HG03064 (cell line): ENCODE results near the gene MGST3.
A peak's percentile ranks its signal among the peaks of the same experiment; 100 is the strongest.
"Not testable (repeated sequence)": the region's sequence is repeated elsewhere in the genome, so short reads cannot be mapped to it uniquely, and the experiment has no call there.

Experiments
- ATAC-seq: cut with Tn5 transposase; IDR thresholded peaks from one replicate; pipeline ENCODE4 v1.9.1; 2021; ENCODE audit warnings: low read depth; ENCODE audit not compliant: unreplicated experiment

The MGST3 gene

DNA sequence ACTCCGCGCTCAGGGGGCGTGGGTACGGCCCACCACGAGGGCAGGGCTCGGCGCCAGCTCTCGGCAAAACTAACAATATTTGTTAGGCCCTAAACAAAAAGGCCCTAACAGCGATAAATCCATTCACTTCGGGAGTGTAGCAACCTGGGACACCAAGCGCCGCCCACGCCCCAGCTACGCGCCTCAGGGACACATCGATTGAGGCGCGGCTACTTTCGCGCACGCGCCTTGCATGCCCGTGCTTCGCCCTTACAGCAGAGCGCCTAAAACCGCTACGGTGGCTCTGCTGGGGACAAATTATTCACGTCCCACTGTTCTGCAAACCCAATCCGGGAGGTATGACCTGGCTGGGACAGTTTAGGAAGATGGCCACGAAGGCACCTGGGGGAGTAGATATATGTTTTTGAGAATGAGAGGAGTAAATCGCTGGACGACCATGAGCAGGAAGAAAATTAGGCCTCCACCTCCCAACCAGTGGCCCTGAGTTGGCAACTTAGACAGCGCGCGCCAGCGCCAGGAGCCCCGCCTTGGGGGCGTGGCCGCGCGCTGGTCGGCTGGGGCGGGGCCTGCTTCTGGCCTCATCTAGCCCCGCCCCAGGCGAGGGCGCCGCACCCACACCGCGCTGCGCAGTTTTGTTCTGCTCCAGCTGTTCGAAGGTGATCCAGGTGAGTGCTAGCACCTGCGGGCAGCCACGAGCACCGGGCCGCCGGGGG is at the start of gene MGST3:
Gene MGST3, plus strand, starts transcription at position 606 of the 713 bp plus-strand sequence. CDS start 18,614 bp downstream, outside the sequence.
- peak; percentile 78 for ATAC-seq

DNA sequence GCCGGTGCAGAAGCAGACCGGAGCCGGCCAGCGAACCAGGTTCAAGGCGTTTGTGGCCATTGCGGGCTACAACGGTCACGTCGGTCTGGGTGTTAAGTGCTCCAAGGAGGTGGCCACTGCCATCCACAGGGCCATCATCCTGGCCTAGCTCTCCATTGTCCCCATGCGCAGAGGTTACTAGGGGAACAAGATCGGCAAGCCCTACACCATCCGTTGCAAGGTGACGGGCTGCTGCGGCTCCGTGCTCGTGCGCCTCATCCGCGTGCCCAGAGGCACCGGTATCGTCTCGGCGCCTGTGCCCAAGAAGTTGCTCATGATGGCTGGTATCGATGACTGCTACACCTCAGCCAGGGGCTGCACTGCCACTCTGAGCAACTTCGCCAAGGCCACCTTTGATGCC is 49.1 kb upstream of the MGST3 start:
- ATAC-seq, result no peak

DNA sequence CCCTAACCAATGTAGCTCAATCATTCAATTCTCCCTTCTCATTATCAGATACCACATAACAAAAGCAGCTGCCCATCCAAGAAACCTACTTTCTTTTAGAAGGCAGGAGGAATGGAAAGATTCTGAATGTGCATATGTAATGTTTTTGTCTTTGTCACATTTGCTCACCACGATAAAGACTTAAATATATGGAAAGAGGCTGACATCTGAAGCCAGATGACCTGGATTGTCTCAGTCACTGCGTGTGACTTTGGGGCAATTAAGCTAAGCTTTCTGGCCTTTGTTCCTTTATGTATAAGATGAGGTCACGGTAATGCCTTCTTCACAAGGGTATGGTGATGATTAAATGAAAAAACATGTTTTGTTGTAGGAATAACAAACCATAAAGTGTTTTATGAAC is 44.6 kb upstream of the MGST3 start:
- no peak for ATAC-seq

DNA sequence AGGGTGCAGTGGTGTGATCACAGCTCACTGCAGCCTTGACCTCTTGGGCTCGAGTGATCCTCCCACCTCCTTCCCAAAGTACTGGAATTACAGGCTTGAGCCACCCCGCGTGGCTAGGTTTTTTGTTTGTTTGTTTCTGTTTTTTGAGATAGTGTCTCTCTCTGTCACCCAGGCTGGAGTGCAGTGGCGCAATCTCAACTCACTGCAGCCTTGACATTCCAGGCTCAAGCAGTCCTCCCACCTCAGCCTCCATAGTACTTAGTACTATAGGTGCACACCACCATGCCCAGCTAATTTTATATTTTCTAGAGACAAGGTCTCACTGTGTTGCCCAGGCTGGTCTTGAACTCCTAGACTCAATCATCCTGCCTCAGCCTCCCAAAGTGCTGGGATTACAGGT is 39.6 kb upstream of the MGST3 start:
- not testable (repeated sequence) for ATAC-seq

DNA sequence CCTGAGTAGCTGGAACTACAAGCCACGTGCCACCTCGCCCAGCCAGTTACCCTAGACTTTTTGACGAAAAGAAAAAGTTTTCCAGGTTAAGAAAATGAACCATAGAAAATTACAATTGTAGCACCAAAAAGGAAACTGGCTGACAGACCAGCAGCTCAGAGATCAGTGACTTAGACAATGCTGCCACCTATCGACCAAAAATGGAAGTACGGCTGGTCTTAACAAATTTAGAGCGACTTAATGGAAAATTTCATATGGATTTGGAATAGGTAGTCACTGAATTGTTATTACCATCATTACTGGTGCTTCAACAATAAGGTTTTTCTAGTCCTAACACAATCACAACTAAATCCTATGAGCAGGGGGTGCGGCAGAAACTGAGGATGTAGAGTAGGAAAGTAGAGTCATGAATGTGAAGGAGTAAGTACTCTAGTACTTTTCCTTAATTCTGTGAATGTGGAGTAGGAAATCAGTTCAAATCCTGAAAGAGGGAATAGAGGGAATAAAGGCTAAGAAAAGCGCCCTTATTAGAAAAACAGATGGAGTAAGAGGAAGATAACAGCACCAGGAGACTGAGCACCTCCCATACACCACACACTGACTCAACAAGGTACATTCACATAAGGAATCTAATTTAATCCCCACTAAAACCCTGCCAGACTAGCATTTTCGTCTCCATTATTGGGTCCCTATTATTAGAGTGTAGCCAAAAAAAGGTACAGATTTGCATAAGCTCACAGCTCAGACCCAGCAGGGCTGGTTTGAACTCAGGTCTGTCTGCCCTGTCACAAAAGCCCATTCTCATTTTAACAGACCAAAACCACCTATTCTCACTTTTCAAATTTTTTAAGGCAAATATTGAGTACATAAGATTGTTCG is 37.9 kb upstream of the MGST3 start:
- ATAC-seq, result no peak

DNA sequence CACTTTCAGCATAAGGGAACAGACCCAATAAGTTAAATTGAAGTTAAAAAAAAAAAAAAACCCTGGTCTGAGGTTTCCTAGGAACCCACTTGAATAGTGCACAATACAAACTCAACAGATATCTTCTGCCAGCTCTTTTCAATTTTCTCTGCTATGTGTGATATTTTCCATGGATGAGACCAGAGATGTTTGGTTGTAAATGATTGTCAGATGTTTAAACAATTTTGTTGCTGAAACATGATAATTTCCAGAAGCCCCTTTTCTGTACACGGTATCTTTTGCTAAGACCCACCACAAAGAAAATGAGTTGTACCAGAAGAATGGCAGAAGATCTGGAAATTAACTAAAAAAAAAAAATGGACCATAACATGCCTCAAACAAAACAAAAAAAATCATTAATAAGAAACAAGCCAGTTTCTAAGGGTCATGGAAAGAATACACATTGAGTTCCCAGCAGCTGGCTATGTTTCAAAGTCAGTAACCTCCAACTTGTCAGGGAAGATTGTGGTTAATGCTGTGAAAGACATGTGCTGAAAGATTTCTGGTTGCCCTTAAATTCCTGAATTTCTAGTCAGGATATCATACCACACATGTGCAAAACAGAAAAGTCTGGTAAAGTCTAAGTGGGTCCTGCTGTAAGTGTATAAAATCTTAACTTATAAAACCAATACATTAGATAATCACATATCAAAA is 35.6 kb upstream of the MGST3 start:
- no peak for ATAC-seq

DNA sequence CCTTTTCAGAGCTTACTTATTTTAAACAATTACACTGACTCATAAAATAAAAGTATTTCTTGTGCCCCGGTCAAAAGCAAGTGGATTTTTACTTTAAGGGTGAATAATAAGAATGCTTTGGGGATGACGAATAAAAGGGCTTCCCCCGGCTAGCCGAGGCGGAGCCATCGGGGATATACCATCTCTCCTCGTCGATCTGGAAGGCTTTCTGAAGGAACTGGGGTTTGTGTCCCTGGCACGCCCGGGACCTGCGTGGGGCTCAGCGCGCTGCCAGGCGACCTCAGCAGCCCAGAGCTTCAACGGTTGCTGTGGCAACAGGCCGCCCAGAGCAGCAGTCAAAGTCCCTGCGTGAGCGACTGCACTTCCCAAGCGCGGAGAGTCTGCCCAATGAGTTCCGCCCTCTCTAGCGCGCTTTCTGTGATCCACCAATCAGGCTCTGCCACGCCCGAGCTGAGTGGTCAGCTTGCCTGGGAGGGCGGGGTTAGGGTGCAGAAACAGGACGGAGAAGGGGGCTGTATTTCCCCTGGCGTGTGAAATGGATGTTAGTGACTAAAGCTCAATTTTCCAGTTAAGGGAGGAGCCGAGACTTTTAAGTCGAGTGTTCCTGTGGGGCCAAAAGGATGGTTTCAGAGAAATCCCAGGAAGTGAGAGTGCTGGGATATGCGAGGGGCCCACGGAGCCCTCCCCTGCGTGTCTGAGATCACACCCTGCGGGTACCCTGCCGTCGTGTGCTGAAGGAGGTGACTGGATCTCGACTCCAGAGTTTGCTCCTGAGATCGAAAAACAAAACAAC is 33.0 kb upstream of the MGST3 start:
- ATAC-seq, result peak; percentile 99

DNA sequence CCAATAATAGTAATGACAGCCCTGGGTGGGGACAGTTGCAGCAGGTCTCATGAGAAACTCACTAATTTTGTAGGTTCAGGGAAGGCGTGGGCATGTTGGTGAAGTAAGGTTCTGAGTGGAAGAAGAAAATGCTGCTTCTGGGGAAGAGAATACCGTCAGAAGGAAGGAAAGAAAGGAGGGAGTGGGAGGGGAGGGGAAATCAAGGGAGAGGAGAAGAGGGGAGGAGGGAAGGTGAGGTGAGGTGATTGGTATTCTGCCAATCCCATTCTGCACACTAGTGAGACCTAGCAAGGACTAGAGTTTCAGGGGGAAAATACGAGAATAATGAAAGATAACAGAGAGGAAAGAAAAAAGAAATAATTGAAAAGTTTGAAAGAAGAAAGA is 32.4 kb upstream of the MGST3 start:
- no peak for ATAC-seq

DNA sequence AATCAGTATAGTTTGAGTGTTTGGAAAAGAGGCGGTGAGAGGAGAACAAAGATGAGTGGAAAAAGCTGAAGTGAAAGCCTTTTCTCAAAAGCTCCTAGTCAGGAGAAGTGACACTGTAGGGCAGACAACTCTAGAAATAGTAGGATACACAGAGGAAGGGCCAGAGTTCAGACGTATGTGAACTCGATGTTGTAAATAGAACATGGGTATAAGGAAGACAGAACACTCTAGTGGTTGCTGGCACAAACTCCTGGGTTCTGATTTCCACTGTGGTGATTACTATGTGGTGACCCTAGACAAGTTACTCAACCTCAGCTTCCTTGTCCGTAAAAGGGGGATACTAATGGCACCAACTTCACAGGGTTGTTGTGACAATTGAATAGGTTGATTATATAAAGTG is 30.2 kb upstream of the MGST3 start:
- ATAC-seq, result no peak

DNA sequence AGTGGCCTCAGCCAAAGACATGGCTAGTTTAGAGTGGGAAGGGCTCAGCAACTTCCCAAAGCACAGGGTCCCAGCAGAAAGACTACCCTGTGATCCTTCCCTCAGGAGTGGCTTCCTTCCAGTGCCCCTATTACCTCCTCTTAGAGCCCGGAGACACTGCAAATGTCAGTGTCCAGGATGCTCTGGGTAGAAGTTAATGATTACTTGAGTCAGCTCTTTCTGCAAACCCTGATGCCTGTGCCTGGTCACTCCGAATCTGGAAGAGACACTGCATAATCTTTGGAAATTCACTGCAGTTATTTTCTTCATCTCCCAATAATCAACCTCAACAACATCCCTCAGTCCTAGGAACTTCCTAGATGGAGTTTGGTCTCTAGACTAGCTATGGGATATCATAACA is 27.2 kb upstream of the MGST3 start:
- no peak for ATAC-seq

DNA sequence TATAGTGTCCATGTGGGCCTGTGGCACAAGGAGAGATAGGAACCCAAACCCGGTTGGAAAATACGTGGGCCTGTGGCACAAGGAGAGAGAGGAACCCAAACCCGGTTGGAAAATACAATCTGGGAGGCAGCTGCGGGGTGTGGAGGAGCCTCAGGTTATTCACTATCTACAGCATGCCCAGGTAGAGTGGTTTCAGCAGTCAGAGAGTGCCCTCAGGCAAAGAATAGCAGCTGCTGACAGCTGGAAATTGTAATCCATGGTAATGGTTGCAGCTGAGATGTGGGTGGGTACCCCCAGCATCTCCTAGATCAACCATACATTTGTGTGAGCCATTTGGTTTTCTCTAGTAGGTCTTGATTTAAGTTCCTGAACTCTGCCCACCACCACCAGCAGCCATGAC is 25.8 kb upstream of the MGST3 start:
- ATAC-seq, result no peak

DNA sequence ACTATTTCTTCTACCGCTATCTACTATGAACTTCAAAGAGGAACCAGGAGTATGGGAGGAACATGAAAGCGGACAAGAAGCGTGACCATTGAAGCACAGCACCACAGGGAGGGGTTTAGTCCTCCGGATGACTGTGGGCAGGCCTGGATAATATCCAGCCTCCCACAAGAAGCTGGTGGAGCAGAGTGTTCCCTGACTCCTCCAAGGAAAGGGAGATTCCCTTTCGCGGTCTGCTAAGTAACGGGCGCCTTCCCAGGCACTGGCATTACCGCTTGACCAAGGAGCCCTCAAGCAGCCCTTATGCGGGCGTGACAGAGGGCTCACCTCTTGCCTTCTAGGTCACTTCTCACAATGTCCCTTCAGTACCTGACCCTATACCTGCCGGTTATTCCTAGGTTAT is 24.4 kb upstream of the MGST3 start:
- ATAC-seq, result not testable (repeated sequence)

DNA sequence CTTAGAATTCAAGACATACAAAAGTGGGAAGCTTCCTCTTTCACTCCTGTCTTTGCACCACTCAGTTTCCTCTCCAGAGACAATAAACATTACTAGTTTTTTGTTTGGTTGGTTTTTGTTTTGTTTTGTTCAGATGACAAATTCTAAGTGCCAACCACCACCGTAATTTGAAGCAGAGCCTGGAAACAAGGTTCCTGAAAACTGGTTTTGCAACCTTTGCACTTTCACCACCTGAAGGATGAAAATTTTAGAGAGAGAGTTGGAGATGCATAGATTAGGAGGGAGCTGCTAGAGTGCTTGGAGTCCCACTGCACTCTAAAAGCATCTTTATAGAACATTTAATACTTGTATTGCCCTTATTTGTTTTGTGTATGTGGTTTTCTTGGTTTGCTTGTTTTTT is 20.2 kb upstream of the MGST3 start:
- ATAC-seq, result no peak

DNA sequence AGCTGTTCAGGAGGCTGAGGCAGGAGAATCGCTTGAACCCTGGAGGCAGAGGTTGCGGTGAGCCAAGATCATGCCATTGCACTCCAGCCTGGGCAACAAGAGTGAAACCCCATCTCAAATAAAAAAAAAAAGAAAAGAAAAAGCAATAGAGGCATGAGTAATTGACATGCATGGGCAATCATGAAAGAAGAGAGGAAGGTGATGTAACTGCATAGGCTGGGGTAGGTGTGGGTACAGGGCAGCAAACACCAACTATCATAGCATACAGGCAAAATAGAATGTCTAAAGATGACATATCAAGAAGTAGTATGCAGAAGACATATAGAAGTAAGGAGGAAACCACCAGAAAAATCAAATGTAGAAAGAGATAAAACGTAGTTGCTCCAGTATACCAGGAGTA is 19.0 kb upstream of the MGST3 start:
- no peak for ATAC-seq

DNA sequence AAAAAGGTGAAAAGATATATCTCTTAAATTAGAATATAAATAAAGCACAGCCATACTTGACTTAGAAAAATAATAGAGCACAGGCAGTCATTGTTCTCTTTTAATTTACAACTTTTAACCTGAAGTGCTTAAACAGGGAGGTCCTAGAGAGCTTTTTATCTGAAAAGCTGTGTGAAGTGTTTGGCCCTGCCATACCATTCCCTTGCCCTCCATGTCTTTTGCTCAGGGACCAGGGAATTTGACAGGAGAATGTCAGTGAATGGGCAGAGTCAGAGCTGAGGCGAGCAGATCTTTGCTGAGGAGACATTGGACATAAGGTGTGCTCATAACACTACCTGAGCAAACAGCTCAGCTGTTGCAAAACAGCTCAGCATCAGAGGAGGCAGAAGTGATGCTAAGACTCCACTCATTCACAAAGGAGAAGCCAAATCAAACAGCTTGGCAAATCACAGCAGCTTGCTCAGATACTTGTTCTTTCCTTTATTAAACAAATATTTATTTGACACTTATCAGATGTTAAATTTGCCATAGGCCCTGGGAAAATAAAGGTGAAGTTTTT is 14.9 kb upstream of the MGST3 start:
- no peak for ATAC-seq

DNA sequence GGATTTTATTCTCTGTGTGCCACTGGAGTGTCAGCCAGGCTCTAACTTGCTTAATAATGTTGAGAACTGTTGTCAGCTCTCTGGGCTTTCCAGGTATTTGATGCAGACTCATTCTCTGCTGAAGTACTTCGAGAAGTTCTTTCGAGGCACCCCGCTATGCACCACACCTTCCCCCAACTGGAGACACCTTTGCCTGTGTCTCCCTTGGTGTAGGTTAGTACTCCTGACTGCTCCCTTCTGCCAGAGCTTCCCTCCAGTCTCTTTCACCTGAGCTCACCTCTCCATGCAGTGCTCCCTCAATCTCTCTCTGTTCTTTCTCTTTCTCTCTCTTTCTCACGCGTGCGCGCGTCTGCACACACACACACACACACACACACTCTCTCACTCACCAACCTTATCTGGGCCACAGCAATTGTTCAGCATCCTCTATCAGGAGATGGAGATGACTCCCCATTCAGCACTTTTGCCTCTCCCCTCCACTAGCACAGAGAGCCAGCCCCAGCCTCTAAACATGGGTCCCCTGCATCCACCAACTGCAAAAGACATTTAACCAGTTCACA is 14.0 kb upstream of the MGST3 start:
- no peak for ATAC-seq

DNA sequence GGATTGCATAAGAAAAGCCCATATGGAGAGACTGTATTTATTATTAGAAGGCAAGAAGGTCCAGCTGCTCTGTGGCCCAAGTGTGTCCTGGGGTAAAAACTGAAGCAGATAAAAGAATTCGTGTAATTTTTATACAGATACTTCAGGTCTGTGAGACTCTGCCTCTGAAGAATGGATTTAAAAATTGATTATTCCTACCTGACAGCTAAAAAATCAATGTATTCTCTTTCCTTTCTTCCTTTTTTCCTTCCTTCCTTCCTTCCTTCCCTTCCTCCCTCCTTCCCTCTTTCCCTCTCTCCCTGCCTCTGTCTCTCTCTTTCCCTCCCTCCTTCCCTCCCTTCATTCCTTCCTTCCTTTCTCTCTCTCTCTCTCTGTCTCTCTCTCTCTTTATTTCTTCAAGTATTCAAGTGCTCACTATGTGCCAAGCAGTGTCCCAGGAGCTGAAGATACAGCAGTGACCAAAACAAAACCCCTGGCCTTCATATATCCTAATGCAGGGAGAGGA is 11.3 kb upstream of the MGST3 start:
- ATAC-seq, result no peak

DNA sequence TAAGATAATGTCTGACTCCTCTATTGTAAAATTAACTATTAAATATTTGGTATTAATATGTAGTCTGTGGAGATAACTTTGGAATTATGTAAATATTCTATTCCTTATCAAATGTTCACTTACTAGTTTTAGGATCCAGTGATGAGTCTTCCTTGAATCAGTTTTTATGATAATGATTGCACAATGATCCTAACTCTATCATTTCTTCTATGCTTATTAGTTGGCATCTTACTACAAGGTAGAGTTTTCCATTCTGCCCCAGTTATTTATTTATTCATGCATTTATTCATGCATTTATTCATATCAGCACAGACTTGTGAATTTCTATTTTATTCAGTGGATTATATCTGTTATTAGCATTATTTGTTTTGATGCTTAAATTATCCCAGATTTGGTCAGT is 7.4 kb upstream of the MGST3 start:
- ATAC-seq, result no peak

DNA sequence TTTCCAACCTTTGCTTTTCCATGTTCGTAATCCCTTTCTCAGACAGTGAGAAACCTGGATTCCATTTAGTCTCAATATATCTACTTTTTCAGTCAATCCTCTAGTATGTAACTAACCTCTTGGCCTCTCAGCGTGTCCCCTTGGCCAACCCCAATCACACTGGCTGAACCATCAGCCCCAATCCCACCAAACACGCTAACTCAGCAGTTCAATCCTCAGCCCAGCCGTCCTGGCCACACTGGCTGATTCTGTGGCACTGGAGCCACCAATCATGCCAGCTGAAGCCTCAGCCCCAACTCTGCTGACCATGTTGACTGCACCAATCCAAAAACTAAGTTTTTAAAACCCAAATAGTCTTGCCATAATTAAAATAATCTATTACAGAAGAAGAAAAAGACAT is 6.6 kb upstream of the MGST3 start:
- ATAC-seq, result no peak
